Measurements from ENCODE around the gene MAN2A1.

Gene MAN2A1

GRCh38 chr5:109689740-109690241 lies at the start of gene MAN2A1:
Gene MAN2A1 (plus strand): TSS chr5:109689927. CDS start chr5:109690418, 491 bp downstream.
- DNase-seq, result peak; percentile 37

- no peak for DNase-seq
Observed at GRCh38 chr5:109640976-109641375, 48.8 kb upstream of the MAN2A1 start.

- no peak for DNase-seq
Observed at GRCh38 chr5:109643791-109644350, 45.9 kb upstream of the MAN2A1 start.

- DNase-seq, result no peak
Observed at GRCh38 chr5:109644829-109645228, 44.9 kb upstream of the MAN2A1 start.

- no peak for DNase-seq
Observed at GRCh38 chr5:109645707-109646192, 44.0 kb upstream of the MAN2A1 start.

- DNase-seq, result no peak
Observed at GRCh38 chr5:109649318-109649717, 40.4 kb upstream of the MAN2A1 start.

GRCh38 chr5:109650493-109650892 lies 39.2 kb upstream of the MAN2A1 start:
- DNase-seq, result no peak

GRCh38 chr5:109652096-109652495 lies 37.6 kb upstream of the MAN2A1 start:
- no peak for DNase-seq

GRCh38 chr5:109653042-109653441 lies 36.7 kb upstream of the MAN2A1 start:
- DNase-seq, result no peak

- DNase-seq, result no peak
Observed at GRCh38 chr5:109653561-109654239, 36.0 kb upstream of the MAN2A1 start.

GRCh38 chr5:109654455-109654854 lies 35.3 kb upstream of the MAN2A1 start:
- DNase-seq, result no peak

- DNase-seq, result no peak
Observed at GRCh38 chr5:109655841-109656240, 33.9 kb upstream of the MAN2A1 start.

GRCh38 chr5:109656829-109657228 lies 32.9 kb upstream of the MAN2A1 start:
- DNase-seq, result peak; percentile 77

GRCh38 chr5:109659901-109660300 lies 29.8 kb upstream of the MAN2A1 start:
- no peak for DNase-seq

- DNase-seq, result no peak
Observed at GRCh38 chr5:109660301-109660700, 29.4 kb upstream of the MAN2A1 start.

- DNase-seq, result no peak
Observed at GRCh38 chr5:109668237-109668636, 21.5 kb upstream of the MAN2A1 start.

- DNase-seq, result no peak
Observed at GRCh38 chr5:109668668-109669422, 20.9 kb upstream of the MAN2A1 start.

- no peak for DNase-seq
Observed at GRCh38 chr5:109669991-109670706, 19.6 kb upstream of the MAN2A1 start.

- DNase-seq, result no peak
Observed at GRCh38 chr5:109671136-109671535, 18.6 kb upstream of the MAN2A1 start.

GRCh38 chr5:109674596-109674995 lies 15.1 kb upstream of the MAN2A1 start:
- DNase-seq, result no peak

- DNase-seq, result no peak
Observed at GRCh38 chr5:109676920-109677319, 12.8 kb upstream of the MAN2A1 start.

GRCh38 chr5:109678447-109678846 lies 11.3 kb upstream of the MAN2A1 start:
- no peak for DNase-seq

GRCh38 chr5:109681763-109682162 lies 8.0 kb upstream of the MAN2A1 start:
- no peak for DNase-seq

All from KG1 (cell line).